ENCODE data around the gene NUMBL. TPM values are rescaled to one million over a fixed set of nuclear protein-coding genes. Genes with fewer than 3 reads are reported as not detected.

NUMBL gene
- total and polyA plus RNA-seq, 2 of the 8 experiments (the other 6 are each of a cell fraction or from before 2014, with no cell fraction given): 13.5 to 24.8 TPM

GRCh38 chr19:40717325-40717879 lies 27.0 kb upstream of the NUMBL start:
- H2BK15ac ChIP-seq (ENCODE audit: low read length): 0 out of 2 replicates have a peak overlapping the region, but pooled peaks have one; percentile 61
- H3K27ac ChIP-seq (ENCODE audit: low read depth, low read length): peak overlapping the region; percentile 74
- no peak overlapping the region for H3K23ac ChIP-seq (ENCODE audit: insufficient read length)
- H2BK120ac ChIP-seq (replicated peaks; ENCODE audit: low read depth, low read length): no peak overlapping the region
- ChIA-PET CTCF (ENCODE audit: partially characterized antibody) (interaction anchor here (1.0 to 1.6 kb wide), 7 partner anchors 15 to 177 kb away, joined by 3 to 4 read pairs (median 3); partner anchors contain the start of gene NUMBL), POLR2A (ENCODE audit: partially characterized antibody) (interaction anchor here (0.7 to 2.4 kb wide), 14 partner anchors 13 to 547 kb away, joined by 3 to 28 read pairs (median 7); partner anchors contain the start of genes ACTMAP, EGLN2, HNRNPUL1 and NUMBL)
- peak overlapping the region; percentile 52 for H3K56ac ChIP-seq (replicated peaks; ENCODE audit: insufficient read length, low read depth, low read length)
- H3K9ac ChIP-seq (replicated peaks in 1 of 4; ENCODE audit: extremely low read depth in 1 of 4, low read depth in 3 of 4, low read length in 3 of 4): peak overlapping the region; percentile 82 to 90 (median 87)
- FAIRE-seq (no peak), DNase-seq (ENCODE audit: low read depth in 1 of 2, low spot score in 2 of 2) (no peak)
- H2AK5ac ChIP-seq (ENCODE audit: low read depth, low read length): peak overlapping the region; percentile 76
- H2BK12ac ChIP-seq (ENCODE audit: low read depth, low read length): peak overlapping the region; percentile 94
- no peaks in the 10 kb centered on the region for H3K27me3 ChIP-seq (replicated peaks in 1 of 4; ENCODE audit: control insufficient read depth in 3 of 4, extremely low read depth in 1 of 4, insufficient read depth in 3 of 4, low read length in 3 of 4)
- WGBS, 2 experiments (ENCODE audit: extremely low coverage in 1 of 2, insufficient coverage in 1 of 2, insufficient read length in 1 of 2, insufficient replicate concordance in 2 of 2, low coverage in 1 of 2, low lambda C conversion rate in 2 of 2, missing lambda C conversion rate in 1 of 2): 8% methylated on average over 16 of the region's 20 CpGs; no CpG with 5 or more reads in 1 of the 2 experiments
- peak overlapping the region; percentile 88 for H4K8ac ChIP-seq (ENCODE audit: extremely low read depth, insufficient read depth, low read length)
- no peak overlapping the region for H4K5ac ChIP-seq (ENCODE audit: insufficient read length, low read depth, low read length)
- no peak overlapping the region for H3K14ac ChIP-seq (ENCODE audit: insufficient read length)
- H3K36me3 ChIP-seq (ENCODE audit: control insufficient read depth in 2 of 4, insufficient read depth in 4 of 4, low read length in 3 of 4): peaks cover 0 to 9% (median 3%) of the 10 kb centered on the region in 4 experiments; a peak in 4 of 8 replicates
- H3K18ac ChIP-seq (ENCODE audit: extremely low read depth, low read length): peak overlapping the region; percentile 48; the same call in 1 of the 2 replicates
- H3K4me1 ChIP-seq (replicated peaks in 1 of 4; ENCODE audit: control insufficient read depth in 3 of 4, insufficient read depth in 4 of 4, low read length in 3 of 4): peaks cover 0 to 25% (median 8%) of the 10 kb centered on the region in 4 experiments; a peak in 6 of 7 replicates
- no peaks in the 10 kb centered on the region for H4K20me1 ChIP-seq (replicated peaks in 1 of 2; ENCODE audit: control insufficient read depth in 1 of 2, insufficient read depth in 2 of 2, low read length in 2 of 2)
- no peak overlapping the region for H4K91ac ChIP-seq (replicated peaks; ENCODE audit: insufficient read length, low read length)
- peaks cover 0 to 35% of the 10 kb centered on the region in 2 experiments; a peak in 2 of 4 replicates for H3K79me2 ChIP-seq (ENCODE audit: control insufficient read depth in 1 of 2, insufficient read depth in 2 of 2, low read length in 2 of 2)
- no peak overlapping the region for H2AFZ ChIP-seq (ENCODE audit: low read length)
- peaks cover 23% of the 10 kb centered on the region for H3K23me2 ChIP-seq (ENCODE audit: low read depth, low read length)
- peaks cover 10% of the 10 kb centered on the region for H3K79me1 ChIP-seq (ENCODE audit: low read depth, low read length)
- H3K4ac ChIP-seq (replicated peaks; ENCODE audit: insufficient read length, low read depth, low read length): no peak overlapping the region
- peak overlapping the region; percentile 84 for H2BK5ac ChIP-seq (ENCODE audit: low read depth, low read length)
- TF ChIP-seq ASH2L (IDR thresholded peaks at IDR 0.05; ENCODE audit: low read length) (peak; percentile 21), SP4 (IDR thresholded peaks at IDR 0.05; ENCODE audit: low read length) (no peak), SIN3A (conservative IDR thresholded peaks at IDR 0.05 in 1 of 2, IDR thresholded peaks at IDR 0.05 in 1 of 2; ENCODE audit: low read depth in 1 of 2, low read length in 2 of 2) (0 out of 4 replicates have a peak, but pooled peaks of 1 of the 2 experiments have one; percentile 12)
- H3K9me3 ChIP-seq (ENCODE audit: insufficient read depth in 2 of 2, low read depth in 1 of 2, low read length in 1 of 2): no peaks in the 10 kb centered on the region
- H3K4me3 ChIP-seq (ENCODE audit: extremely low read depth in 1 of 4, insufficient read depth in 2 of 4, low read depth in 3 of 4, low read length in 4 of 4): peak overlapping the region; percentile 72 to 94 (median 90)
- H2BK20ac ChIP-seq (ENCODE audit: low read length): no peak overlapping the region
- H3K4me2 ChIP-seq (ENCODE audit: insufficient read depth in 1 of 2, low read depth in 2 of 2, low read length in 2 of 2): peak overlapping the region; percentile 96 to 100
